OCI-LY1 (cell line): Measurements from ENCODE around the gene WASHC2A.
"Not testable (repeated sequence)": the region's sequence is repeated elsewhere in the genome, so short reads cannot be mapped to it uniquely, and the experiment has no call there.

Experiments used
- EZH2 ChIP-seq: fragments of 200-600 bp; sonication (generic), shearing (Covaris generic); IDR thresholded peaks from 2 replicates; pipeline ENCODE4 v1.8.0; 2017; ENCODE audit warnings: borderline replicate concordance, mixed run types, mild to moderate bottlenecking, antibody characterized with exemption, low read length, moderate library complexity, mixed read lengths
- TF ChIP-seq, protein P1 (sequence below): fragments of 200-600 bp; sonication (generic), shearing (Covaris generic); IDR thresholded peaks from 2 replicates; pipeline ENCODE4 v1.5.1; 2017; ENCODE audit warnings: mild to moderate bottlenecking, antibody characterized with exemption, low read length, moderate library complexity, mixed read lengths

GRCh38 chr10:50132841-50133240 lies 65.1 kb downstream of the WASHC2A start:
- TF ChIP-seq, protein P1, sequence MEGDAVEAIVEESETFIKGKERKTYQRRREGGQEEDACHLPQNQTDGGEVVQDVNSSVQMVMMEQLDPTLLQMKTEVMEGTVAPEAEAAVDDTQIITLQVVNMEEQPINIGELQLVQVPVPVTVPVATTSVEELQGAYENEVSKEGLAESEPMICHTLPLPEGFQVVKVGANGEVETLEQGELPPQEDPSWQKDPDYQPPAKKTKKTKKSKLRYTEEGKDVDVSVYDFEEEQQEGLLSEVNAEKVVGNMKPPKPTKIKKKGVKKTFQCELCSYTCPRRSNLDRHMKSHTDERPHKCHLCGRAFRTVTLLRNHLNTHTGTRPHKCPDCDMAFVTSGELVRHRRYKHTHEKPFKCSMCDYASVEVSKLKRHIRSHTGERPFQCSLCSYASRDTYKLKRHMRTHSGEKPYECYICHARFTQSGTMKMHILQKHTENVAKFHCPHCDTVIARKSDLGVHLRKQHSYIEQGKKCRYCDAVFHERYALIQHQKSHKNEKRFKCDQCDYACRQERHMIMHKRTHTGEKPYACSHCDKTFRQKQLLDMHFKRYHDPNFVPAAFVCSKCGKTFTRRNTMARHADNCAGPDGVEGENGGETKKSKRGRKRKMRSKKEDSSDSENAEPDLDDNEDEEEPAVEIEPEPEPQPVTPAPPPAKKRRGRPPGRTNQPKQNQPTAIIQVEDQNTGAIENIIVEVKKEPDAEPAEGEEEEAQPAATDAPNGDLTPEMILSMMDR = not testable (repeated sequence)
- not testable (repeated sequence) for TF ChIP-seq EZH2
